Measurements from ENCODE around the gene SULT1A4.
"Not testable (repeated sequence)": the region's sequence is repeated elsewhere in the genome, so short reads cannot be mapped to it uniquely, and the experiment has no call there.

SULT1A4 gene

DNA sequence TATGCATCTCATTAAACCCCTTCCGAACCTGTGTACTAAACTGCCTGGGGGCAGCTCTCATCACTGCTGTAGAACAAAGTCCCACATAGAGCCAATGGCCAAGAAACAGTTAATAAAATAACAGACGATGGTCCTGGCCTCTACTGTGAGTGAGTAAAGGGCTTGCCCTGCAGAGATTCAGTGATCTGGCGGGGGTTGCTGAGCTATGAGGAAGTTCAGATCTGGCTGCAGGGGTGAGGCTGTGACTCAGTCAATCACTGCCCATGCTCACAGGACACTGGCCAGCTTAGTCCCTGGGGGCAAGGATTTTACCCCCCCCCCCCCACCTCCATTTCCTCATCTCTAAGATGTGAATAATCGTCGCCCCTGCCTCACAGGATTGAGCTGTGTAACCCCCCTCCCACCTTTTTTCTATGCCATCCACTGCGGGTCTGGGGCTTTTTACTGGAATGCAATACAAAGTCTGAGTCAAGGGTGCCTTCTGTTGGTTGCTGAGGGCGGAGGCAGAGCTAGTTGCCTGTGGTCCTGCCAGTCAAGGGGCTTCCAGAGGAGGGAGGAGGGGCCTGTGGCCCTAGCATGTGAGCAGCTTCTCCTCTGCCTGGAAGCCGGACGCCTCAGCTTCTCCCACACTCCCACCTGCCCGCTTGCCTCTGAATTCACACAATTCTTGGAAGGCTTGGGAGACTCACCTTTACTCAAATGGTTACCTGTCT lies 8.1 kb downstream of the SULT1A4 start:
- not testable (repeated sequence) for H3K4me1 ChIP-seq (ENCODE audit: control insufficient read depth, insufficient read depth, low read length); H3K36me3 ChIP-seq (ENCODE audit: control insufficient read depth, insufficient read depth, low read length); H3K9me3 ChIP-seq (ENCODE audit: control insufficient read depth, low read length); H3K4me3 ChIP-seq (ENCODE audit: insufficient read depth, low read depth, low read length); H3K27ac ChIP-seq (ENCODE audit: insufficient read depth, low read depth, low read length, poor library complexity, severe bottlenecking); H3K27me3 ChIP-seq (ENCODE audit: control insufficient read depth, insufficient read depth, low read length, poor library complexity, severe bottlenecking)
- WGBS, 2 experiments: no CpG with 5 or more reads among the region's 10 CpGs

DNA sequence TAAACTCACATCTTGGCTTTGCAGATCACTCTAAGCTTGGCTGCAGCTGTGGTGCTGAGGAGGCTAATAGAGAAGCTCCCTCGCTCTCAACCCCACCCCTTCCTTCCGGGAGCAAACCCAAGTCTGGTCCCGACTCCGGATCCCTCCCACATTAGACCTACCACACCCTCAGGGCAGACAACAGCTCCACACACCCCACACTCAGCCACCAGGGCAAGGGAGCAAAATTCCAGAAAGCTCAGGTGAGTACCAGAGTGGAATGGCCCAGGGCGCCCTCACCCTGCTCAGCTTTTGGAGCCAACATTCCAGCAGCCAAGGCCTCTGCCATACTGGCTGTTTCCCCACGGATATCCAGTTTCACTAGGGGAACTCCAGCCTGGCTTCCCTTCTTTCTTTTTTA lies 9.9 kb downstream of the SULT1A4 start:
- H3K4me1 ChIP-seq (ENCODE audit: control insufficient read depth, insufficient read depth, low read length); H3K27me3 ChIP-seq (ENCODE audit: control insufficient read depth, insufficient read depth, low read length, poor library complexity, severe bottlenecking); H3K36me3 ChIP-seq (ENCODE audit: control insufficient read depth, insufficient read depth, low read length); H3K9me3 ChIP-seq (ENCODE audit: control insufficient read depth, low read length); H3K4me3 ChIP-seq (ENCODE audit: insufficient read depth, low read depth, low read length); H3K27ac ChIP-seq (ENCODE audit: insufficient read depth, low read depth, low read length, poor library complexity, severe bottlenecking): not testable (repeated sequence)
- 81 to 86% methylated on average over 5 of the region's 6 CpGs for WGBS, 2 experiments

DNA sequence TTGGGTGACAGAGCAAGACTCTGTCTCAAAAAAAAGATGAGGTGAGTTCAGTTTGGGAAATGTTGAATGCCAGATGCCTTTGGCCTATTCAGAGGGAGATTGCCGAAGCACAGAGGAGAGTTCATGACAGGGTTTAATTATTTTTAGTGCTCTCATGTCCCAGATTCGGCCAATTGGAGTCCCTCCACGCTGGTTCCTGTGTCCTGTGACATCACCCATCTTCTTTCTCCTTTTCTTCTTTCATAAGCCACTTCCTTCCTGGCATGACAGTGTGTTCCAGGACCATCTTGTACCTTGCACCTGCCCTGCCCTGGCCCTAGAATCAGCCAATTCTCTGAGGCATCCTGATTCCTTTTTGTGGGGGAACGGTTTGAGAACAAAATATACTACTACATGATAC lies 12.4 kb downstream of the SULT1A4 start:
- H3K27ac ChIP-seq (ENCODE audit: insufficient read depth, low read depth, low read length, poor library complexity, severe bottlenecking); H3K4me1 ChIP-seq (ENCODE audit: control insufficient read depth, insufficient read depth, low read length); H3K9me3 ChIP-seq (ENCODE audit: control insufficient read depth, low read length); H3K36me3 ChIP-seq (ENCODE audit: control insufficient read depth, insufficient read depth, low read length); H3K27me3 ChIP-seq (ENCODE audit: control insufficient read depth, insufficient read depth, low read length, poor library complexity, severe bottlenecking); H3K4me3 ChIP-seq (ENCODE audit: insufficient read depth, low read depth, low read length): not testable (repeated sequence)
- WGBS, 2 experiments: no CpG with 5 or more reads among the region's 4 CpGs

DNA sequence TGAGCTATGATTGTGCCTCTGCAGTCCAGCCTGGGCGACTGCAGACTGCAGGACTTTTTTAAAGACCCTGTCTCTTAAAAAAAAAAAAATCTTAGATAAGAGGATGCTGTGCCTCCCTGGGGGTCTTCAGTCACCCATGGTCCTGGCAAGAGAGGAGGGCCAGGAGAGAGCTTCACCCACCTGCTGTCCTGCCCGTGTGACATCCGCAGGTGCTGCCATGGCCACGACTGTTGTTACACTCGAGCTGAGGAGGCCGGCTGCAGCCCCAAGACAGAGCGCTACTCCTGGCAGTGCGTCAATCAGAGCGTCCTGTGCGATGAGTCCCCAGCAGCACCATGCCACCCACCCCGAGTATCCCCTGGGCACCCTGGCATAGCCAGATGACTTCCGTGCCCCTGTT lies 22.6 kb downstream of the SULT1A4 start:
- not testable (repeated sequence) for H3K9me3 ChIP-seq (ENCODE audit: control insufficient read depth, low read length); H3K4me1 ChIP-seq (ENCODE audit: control insufficient read depth, insufficient read depth, low read length); H3K36me3 ChIP-seq (ENCODE audit: control insufficient read depth, insufficient read depth, low read length); H3K27ac ChIP-seq (ENCODE audit: insufficient read depth, low read depth, low read length, poor library complexity, severe bottlenecking); H3K4me3 ChIP-seq (ENCODE audit: insufficient read depth, low read depth, low read length); H3K27me3 ChIP-seq (ENCODE audit: control insufficient read depth, insufficient read depth, low read length, poor library complexity, severe bottlenecking)
- 92 to 98% methylated on average over 3 to 4 of the region's 12 CpGs for WGBS, 2 experiments

DNA sequence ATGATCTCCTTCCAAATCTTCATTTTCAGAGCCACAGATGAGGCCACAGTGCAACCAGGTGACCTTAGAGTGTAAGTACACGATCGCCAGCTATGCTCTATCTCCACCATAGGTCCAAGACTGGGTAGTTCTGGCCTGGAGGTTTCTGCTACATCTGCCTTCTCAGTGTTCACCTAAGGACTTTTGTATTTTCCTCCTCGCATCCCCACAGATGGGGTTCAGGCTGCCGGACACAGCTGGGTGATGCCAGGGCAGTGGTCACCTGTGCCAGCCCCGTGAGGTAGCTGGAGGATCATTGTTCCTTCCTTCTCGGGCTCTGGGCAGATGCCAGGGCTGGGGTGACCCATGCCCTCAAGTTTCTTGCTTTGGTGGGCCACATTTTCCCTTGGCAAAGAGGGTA lies 46.6 kb downstream of the SULT1A4 start, which contains the start of gene NPIPB12:
Gene NPIPB12 (minus strand): TSS at position 101 of the 400 bp plus-strand sequence.
- no CpG with 5 or more reads among the region's 6 CpGs for WGBS, 2 experiments
- H3K4me1 ChIP-seq (ENCODE audit: control insufficient read depth, insufficient read depth, low read length); H3K36me3 ChIP-seq (ENCODE audit: control insufficient read depth, insufficient read depth, low read length); H3K4me3 ChIP-seq (ENCODE audit: insufficient read depth, low read depth, low read length); H3K9me3 ChIP-seq (ENCODE audit: control insufficient read depth, low read length); H3K27ac ChIP-seq (ENCODE audit: insufficient read depth, low read depth, low read length, poor library complexity, severe bottlenecking); H3K27me3 ChIP-seq (ENCODE audit: control insufficient read depth, insufficient read depth, low read length, poor library complexity, severe bottlenecking): not testable (repeated sequence)
